ENCODE data around the gene TIE1. TPM values are rescaled to one million over a fixed set of nuclear protein-coding genes. Genes with fewer than 3 reads are reported as not detected.

The TIE1 gene
- total and polyA plus RNA-seq, 2 of the 13 experiments (the other 11 are each of a cell fraction or from before 2014, with no cell fraction given): 0.58 to 0.84 TPM

DNA sequence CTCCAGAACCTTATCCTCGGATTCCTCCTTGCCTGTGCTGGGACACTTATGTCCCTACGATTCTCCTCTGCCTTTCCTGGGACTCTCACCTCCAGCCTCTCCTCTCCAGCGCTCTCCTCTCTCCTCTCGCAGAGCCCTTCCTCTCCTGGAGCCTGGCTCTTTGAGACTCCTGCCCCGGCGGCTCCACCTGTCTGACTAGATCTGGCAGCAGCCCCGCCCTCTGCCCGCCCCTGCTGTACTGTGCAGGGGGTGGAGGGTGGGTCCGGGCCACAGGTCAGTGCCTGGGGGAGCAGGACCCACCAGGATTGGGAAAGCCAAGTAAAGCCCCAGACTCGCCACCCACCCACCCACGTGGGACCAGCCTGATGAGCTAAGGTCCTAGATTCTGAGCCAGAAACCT lies 65.4 kb downstream of the TIE1 start:
- CTCF ChIA-PET (ENCODE audit: low intra/inter-chr PET ratio, low total read pairs): no interaction called here
- peaks cover 6 to 18% of the 10 kb centered on the region in 2 experiments for H3K36me3 ChIP-seq (replicated peaks in 1 of 2; ENCODE audit: control insufficient read depth in 1 of 2, insufficient read depth in 2 of 2, low read length in 2 of 2)
- H3K4me2 ChIP-seq (ENCODE audit: low read depth, low read length): peak overlapping the region; percentile 92
- no peak for DNase-seq (ENCODE audit: low spot score)
- peaks cover 20% of the 10 kb centered on the region for H3K79me2 ChIP-seq (ENCODE audit: insufficient read depth, low read length)
- intact Hi-C loops (cut with micrococcal nuclease; ENCODE audit: unreplicated experiment): no loop called here
- TF ChIP-seq SAP130 (CRISPR knock-in tag; IDR thresholded peaks at IDR 0.05; ENCODE audit: low read depth): peak; percentile 71
- TF ChIP-seq ZKSCAN5 (CRISPR knock-in tag; IDR thresholded peaks at IDR 0.05): peak; percentile 71; the same call in 1 of the 2 replicates
- TF ChIP-seq, protein P1, sequence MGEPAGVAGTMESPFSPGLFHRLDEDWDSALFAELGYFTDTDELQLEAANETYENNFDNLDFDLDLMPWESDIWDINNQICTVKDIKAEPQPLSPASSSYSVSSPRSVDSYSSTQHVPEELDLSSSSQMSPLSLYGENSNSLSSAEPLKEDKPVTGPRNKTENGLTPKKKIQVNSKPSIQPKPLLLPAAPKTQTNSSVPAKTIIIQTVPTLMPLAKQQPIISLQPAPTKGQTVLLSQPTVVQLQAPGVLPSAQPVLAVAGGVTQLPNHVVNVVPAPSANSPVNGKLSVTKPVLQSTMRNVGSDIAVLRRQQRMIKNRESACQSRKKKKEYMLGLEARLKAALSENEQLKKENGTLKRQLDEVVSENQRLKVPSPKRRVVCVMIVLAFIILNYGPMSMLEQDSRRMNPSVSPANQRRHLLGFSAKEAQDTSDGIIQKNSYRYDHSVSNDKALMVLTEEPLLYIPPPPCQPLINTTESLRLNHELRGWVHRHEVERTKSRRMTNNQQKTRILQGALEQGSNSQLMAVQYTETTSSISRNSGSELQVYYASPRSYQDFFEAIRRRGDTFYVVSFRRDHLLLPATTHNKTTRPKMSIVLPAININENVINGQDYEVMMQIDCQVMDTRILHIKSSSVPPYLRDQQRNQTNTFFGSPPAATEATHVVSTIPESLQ (CRISPR knock-in tag; conservative IDR thresholded peaks at IDR 0.05): no peak
- TF ChIP-seq, protein P2, sequence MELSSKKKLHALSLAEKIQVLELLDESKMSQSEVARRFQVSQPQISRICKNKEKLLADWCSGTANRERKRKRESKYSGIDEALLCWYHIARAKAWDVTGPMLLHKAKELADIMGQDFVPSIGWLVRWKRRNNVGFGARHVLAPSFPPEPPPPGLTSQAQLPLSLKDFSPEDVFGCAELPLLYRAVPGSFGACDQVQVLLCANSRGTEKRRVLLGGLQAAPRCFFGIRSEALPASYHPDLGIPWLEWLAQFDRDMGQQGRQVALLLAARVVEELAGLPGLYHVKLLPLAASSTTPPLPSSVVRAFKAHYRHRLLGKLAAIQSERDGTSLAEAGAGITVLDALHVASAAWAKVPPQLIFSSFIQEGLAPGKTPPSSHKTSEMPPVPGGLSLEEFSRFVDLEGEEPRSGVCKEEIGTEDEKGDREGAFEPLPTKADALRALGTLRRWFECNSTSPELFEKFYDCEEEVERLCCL (CRISPR knock-in tag; IDR thresholded peaks at IDR 0.05; ENCODE audit: borderline replicate concordance): no peak
- TF ChIP-seq SP5 (CRISPR knock-in tag; IDR thresholded peaks at IDR 0.05; ENCODE audit: borderline replicate concordance, low read depth): peak; percentile 77; the same call in 1 of the 2 replicates
- 0 out of 2 replicates have a peak, but pooled peaks have one; percentile 30 for TF ChIP-seq POLR2G (IDR thresholded peaks at IDR 0.05; ENCODE audit: low read depth, low read length)
- H3K9me3 ChIP-seq (ENCODE audit: low read length): no peaks in the 10 kb centered on the region
- WGBS (ENCODE audit: low lambda C conversion rate): 13% methylated on average over 11 of the region's 11 CpGs
- in situ Hi-C loops (cut with HindIII; ENCODE audit: extremely low pct_ligation_motif_present, low pct_unique_long_range_greater_than_20kb): no loop called here
- BruUV-seq (replicated peaks): no TSS peak
- peak overlapping the region; percentile 74 to 88 (median 79); a peak in 5 of 6 replicates for H3K4me3 ChIP-seq (replicated peaks in 1 of 3; ENCODE audit: insufficient read depth in 1 of 3, low read depth in 2 of 3, low read length in 3 of 3)
- no peak overlapping the region for H2AFZ ChIP-seq (ENCODE audit: low read length)
- no peaks in the 10 kb centered on the region for H4K20me1 ChIP-seq (ENCODE audit: insufficient read depth, low read length)
- H3K27ac ChIP-seq (ENCODE audit: extremely low read length, insufficient read depth, low read length): no peak overlapping the region
- ATAC-seq: peak; percentile 18
- FAIRE-seq: no peak
- H3K27me3 ChIP-seq (ENCODE audit: control insufficient read depth in 1 of 2, insufficient read depth in 2 of 2, low read length in 2 of 2): no peaks in the 10 kb centered on the region
- POLR2A ChIA-PET: interaction anchor here (3.6 to 3.8 kb wide), 2 partner anchors 16 to 24 kb away, joined by 21 to 32 read pairs; partner anchors contain the start of genes MED8 and SZT2
- H3K9ac ChIP-seq (ENCODE audit: insufficient read depth, low read depth, low read length): peak overlapping the region; percentile 18; the same call in 1 of the 2 replicates
- peaks cover 71% of the 10 kb centered on the region for H3K4me1 ChIP-seq (ENCODE audit: insufficient read depth, low read length)

All from HepG2 (cell line).